GM12864 (cell line): Measurements from ENCODE around the gene RXFP3.
"Not testable (repeated sequence)": the region's sequence is repeated elsewhere in the genome, so short reads cannot be mapped to it uniquely, and the experiment has no call there.

Source experiments
- DNase-seq: peaks from one replicate; pipeline ENCODE4 v3.0.0-alpha.2; 2011; ENCODE audit warnings: low read depth
- H3K4me3 ChIP-seq: 2 replicates; pipeline ENCODE4 v1.5.1; 2011; ENCODE audit warnings: mild to moderate bottlenecking, low read depth, low read length, control low read depth
- CTCF ChIP-seq: IDR thresholded peaks from 2 replicates; pipeline ENCODE4 v1.5.1; 2011; ENCODE audit warnings: low read depth, mild to moderate bottlenecking, moderate library complexity, low read length, control low read depth, inconsistent platforms; ENCODE audit errors: missing control alignments

Gene RXFP3

GRCh38 chr5:33944543-33945132 lies 8.5 kb downstream of the RXFP3 start:
- no peak for DNase-seq
- no peak overlapping the region for H3K4me3 ChIP-seq
- TF ChIP-seq CTCF: no peak

DNA sequence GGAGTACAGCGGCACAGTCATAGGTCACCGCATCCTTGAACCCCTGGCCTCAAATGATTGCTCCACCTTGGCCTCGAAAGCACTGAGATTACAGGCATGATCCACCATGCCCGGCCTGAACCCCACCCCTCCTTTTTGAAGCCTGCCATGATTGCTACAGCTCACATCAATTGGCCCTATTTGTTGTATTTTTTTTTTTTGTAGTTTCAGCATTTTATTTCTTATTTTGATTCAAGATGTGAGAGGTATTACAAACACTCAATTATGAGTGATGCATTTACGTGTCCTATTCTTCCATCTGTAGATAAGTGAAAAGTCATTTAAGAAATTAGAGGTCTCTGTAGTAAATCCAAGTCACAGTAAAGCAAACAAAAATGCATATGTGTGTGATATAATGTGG lies 16.0 kb downstream of the RXFP3 start:
- not testable (repeated sequence) for DNase-seq, H3K4me3 ChIP-seq

DNA sequence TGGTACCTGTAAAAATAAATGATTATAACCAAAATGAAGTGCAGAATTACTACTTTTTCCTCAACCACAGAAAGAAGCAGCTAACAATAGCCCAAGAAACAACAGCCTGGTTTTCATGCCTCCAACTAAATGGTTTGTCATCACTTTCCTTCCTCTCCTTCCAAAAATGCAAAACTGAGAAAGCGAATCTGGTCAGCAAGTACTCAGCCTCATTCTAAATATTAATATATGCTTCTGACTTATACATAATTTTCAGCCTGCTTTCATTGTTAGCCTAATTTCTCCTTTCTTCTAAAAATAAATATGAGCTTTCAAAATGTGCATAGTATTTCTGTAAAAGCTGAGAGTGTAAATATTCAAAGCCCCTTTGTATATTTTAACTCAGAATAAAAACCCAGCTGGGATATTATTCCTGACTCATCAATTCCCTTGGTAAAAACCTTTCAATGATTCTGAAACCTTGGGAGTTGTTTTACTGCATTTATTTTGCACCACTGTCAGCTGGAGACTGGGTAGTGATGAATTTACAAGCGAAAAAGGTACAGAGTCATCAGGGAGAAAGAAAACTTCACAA lies 21.5 kb downstream of the RXFP3 start:
- DNase-seq: no peak
- TF ChIP-seq CTCF: no peak
- H3K4me3 ChIP-seq: no peak overlapping the region

- no peak overlapping the region for H3K4me3 ChIP-seq
- TF ChIP-seq CTCF: no peak
- no peak for DNase-seq
Observed at GRCh38 chr5:33958176-33958575, 22.0 kb downstream of the RXFP3 start.

DNA sequence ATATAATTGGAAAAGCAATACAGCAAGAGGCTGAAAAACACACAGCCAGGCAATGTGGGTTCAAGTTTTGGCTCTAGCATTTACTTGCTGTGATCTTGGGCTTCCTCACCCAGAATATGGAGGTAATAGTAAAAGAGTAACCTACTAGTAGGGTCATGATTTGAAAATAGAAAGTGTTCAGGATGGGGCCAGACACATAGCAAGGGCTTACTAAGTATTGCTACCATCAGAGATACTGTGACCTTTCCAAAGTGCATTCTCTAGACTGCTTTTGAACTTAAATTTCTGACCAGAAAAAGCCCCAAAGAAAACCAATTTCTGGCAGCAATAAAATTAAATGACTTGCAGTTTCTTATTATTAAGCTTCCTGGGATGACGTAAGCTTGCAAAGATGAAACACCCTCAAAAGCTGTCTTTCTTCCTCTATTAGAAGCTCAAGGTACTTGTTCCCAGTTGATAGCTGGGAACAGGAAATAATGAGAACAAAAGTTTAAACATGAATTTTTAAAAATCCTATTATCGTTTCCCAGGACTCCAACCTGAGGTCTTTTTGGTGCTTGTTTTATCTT lies 28.0 kb downstream of the RXFP3 start:
- TF ChIP-seq CTCF: no peak
- DNase-seq: no peak
- no peak overlapping the region for H3K4me3 ChIP-seq

- TF ChIP-seq CTCF: no peak
- H3K4me3 ChIP-seq: no peak overlapping the region
- no peak for DNase-seq
Observed at GRCh38 chr5:33966805-33967204, 30.6 kb downstream of the RXFP3 start.

GRCh38 chr5:33968211-33969005 lies 32.2 kb downstream of the RXFP3 start:
- no peak for DNase-seq
- no peak overlapping the region for H3K4me3 ChIP-seq
- TF ChIP-seq CTCF: no peak
